ENCODE measurements around the gene KLHDC8B.

The KLHDC8B gene

GRCh38 chr3:49171119-49171774 lies at the start of gene KLHDC8B:
Gene KLHDC8B, plus strand, starts transcription at chr3:49171598. Its CDS starts 1,172 bp downstream, at chr3:49172770.
- intact Hi-C loops (cut with DNase I) = loop anchor here (5.0 kb wide), 1 partner anchor 106 kb away; the partner anchor contains the start of gene C3orf62
- DNase-seq = peak; percentile 52 to 89 (median 79)

- no peak for DNase-seq
- intact Hi-C loops (cut with DNase I) = no loop called here
Measured at GRCh38 chr3:49122022-49122421, 49.4 kb upstream of the KLHDC8B start.

DNA sequence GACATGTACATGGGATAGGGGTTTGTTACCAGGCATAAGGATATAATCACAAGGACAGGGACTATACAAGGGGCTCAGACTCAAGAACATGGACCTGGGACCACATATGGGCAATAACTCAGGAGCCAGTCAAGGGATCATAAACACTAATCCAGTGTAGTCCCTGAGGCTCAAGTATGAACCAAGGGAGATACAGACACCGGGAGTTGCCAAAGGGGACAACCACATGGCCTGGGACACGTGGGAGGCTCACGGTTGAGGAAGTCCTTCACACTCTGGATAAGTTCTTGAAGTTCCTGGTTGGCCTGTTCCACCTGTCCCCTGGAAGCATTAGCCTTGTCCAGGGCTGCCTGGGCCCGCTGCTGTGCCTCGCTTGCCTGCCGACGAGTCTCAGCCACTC lies 48.9 kb upstream of the KLHDC8B start:
- no peak for DNase-seq
- intact Hi-C loops (cut with DNase I) = no loop called here

- peak in 18 of 42 donors; percentile 10 to 65 (median 33) for DNase-seq
- intact Hi-C loops (cut with DNase I) = no loop called here
Measured at GRCh38 chr3:49122886-49123545, 48.4 kb upstream of the KLHDC8B start.

- DNase-seq = no peak
- intact Hi-C loops (cut with DNase I) = no loop called here
Measured at GRCh38 chr3:49123687-49124086, 47.7 kb upstream of the KLHDC8B start.

DNA sequence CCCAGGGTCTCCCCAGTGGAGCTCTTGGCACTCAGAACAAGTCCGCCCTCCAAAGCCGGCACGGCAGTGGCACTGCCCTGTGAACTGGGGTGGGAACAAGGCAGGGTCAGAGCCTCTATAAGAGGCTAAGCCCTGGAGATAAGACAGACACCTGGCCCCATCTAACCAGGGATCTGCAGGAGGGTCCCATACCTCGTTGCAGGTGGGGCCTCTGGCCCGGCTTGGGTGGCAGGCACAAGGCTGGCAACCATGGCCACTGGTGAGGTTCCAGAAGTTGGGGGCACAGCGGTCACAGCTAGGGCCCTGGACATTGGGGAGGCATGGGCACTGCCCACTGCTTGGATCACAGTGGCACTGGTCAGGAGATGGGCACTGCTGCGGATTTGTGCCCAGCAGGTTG lies 47.2 kb upstream of the KLHDC8B start:
- intact Hi-C loops (cut with DNase I) = no loop called here
- DNase-seq = no peak

DNA sequence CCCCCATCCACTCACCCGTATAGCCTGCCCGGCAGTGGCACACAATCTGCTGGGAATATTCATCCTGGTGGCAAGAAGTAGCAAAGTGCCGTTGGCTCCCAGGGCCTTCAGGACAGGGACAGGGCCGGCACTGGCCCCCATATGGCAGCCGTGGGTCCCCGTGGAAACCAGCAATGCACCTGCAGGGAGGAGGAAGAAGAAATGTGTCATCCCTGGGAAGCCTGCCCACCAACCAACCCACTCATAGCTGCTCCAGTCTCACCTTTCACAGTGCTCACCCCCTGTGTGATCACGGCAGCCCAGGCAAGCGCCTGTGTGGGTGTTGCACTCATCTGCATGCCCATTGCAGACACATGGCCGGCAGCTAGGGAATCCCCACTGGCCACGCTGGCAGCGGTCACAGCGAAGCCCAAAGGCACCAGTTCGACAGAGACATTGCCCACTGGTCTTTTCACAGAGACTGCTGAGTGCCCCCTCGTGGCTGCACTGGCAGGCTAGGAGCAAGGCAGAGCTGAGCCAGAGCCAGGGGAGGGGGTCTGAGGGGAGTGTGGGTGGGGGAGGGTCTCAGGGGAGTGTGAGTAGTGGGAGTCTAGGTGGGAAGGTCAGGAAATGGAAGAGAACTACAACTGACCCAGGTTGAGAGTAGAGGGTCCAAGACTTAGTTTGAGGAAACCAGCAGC lies 46.3 kb upstream of the KLHDC8B start:
- intact Hi-C loops (cut with DNase I) = no loop called here
- DNase-seq = peak; percentile 22 to 91 (median 65)

DNA sequence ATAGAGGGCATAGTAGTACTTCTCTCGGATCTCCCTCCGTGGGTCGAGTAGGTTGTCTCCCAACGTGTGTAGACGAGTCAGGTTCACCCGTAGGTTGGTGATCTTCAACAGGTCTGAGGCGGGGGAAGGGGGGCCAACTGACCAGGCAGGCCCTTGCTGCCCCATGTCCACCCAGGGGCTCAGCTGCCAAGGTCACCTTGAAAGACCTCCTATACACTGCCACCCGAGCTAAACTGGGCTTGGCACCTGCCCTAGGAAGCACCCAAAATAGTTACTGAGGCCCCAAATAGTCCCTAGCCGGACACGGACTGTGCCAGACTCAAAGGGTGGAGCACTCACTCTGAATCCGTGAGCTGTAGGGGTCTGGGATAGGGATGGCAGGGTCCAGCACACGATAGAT lies 40.4 kb upstream of the KLHDC8B start:
- no peak for DNase-seq
- intact Hi-C loops (cut with DNase I) = no loop called here

GRCh38 chr3:49131576-49131975 lies 39.8 kb upstream of the KLHDC8B start:
- intact Hi-C loops (cut with DNase I) = no loop called here
- DNase-seq = no peak

DNA sequence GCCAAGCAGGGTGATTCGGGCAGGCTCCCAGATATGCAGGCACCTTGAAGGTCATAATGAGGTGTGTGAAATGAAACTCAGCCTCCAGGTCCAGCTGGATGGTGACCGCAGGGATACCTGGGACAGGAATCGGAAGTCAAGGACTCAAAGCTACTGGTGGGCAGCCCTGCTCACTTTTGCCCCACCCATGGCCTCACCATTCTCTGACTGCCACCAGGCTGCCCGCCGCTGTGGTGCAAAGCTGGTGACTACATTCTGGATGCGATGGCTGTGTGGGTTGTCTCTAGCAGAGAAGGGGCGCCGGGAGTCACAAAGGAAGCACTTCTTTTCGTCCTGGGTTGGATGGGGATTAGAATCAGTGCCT lies 39.3 kb upstream of the KLHDC8B start:
- intact Hi-C loops (cut with DNase I) = no loop called here
- DNase-seq = no peak

DNA sequence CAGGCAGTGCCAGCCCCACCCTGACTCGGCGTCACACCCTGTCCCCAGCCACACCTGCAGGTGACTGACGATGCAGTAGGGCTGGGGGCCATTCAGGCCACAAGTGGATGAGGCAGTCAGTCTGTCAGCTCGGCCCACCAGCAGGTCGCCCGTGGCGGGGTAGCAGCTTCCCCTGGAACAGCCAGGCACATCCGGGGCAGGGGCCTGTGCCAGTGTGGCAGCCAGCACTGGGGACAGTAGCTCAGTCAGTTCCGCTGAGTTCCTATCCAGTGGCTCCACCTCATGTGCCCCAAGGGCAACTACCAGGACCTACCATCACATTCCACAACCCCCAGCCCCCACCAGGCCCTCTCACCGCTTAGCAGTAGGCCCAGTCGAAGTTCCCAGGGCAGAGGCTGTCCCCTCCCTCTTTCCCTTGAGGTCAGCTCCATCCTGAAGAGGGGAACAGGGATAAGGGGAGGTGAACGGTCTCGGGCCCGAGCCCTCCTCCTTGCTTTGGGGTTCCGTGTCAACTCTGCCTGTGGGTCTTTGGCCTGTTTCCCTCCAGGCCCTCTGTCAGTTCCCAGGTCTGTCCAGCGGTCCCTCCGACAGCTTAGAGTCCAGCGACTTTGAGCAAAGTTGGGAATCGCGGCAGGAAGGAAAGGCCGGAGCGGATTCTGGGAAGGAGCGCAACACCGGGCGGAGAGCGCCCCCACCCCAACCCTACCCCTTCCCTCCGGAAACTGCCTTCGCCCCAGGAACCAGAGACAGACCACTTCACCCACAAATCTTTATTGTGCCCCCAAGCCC lies 38.8 kb upstream of the KLHDC8B start, which contains the start of gene LAMB2:
Gene LAMB2, minus strand, starts transcription at position 614 of the 789 bp plus-strand sequence. Its CDS starts 183 bp downstream, at position 431.
- intact Hi-C loops (cut with DNase I) = no loop called here
- peak; percentile 28 to 88 (median 71) for DNase-seq

DNA sequence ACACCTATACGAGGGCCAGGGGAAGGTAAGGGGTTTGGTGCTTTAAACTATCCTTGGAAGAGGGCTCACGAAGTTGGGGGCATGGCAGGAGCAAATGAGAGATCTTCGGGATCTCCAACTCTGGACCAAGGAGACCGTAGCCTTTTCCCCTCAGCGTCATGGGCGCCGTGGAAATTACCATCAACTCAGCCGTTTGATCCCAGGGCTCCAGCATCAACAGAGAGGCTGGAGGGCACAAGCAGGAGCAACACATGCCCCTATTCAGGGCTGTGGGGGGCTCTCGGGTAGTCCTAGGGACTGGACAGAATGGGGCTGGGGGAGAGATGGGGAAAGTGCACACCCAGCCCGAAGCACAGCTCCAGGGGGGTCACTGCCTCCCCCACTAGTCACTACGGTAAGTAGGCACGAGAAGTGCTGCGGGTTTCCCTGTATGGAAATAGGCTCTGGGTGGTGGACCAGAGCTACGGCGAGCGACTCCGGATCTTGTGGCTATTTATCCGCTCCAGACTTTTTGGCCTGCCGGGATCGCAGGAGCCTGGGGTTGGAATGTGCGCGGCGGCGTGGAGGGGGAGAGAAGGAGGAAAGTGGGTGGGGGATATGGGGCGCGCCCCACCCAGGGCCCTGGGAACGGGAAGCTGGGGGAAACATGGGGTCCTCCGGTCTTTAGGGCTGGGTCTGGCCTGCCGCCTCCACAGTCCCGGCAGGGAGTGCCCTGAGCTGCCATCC lies 38.0 kb upstream of the KLHDC8B start:
- DNase-seq = peak; percentile 64 to 92 (median 82)
- intact Hi-C loops (cut with DNase I) = no loop called here

DNA sequence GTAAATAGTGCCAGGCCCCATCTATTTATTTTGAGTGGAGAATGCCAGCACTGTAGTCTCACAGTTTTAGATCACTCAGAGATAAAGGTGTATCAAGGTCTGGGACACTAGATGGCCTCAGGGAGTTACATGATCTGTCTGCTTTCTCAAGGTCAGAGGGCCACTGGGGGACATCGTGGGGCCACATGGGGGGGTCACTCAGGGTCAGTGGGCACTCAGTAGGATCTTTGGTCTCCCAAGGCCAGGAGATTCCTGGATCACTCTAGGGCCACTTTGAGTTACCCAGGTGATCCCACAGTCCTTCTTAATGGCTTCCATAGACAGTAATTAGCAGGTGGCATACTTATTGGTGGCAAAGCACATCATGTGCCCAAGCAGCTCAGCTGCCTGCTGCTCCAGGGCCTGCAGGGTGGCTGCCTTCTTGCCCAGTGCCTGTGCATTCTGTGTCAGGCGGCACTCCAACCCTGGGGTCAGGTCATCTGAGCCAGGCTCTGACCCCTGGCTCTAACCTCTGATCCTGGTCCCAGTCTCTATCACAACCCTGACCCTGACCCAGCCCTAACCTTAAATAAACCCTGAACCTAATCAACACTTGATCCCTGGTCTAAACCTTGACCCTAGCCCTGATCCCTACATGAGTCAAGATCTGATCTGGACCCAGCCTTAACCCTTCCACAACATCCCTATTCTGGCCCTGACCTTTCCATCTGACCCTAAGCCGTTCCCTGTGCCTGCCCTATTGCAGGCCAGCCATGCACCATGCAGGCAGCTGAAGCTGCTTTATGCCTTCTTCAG lies 36.7 kb upstream of the KLHDC8B start:
- intact Hi-C loops (cut with DNase I) = no loop called here
- no peak for DNase-seq

- no peak for DNase-seq
- intact Hi-C loops (cut with DNase I) = no loop called here
Measured at GRCh38 chr3:49135499-49135898, 35.9 kb upstream of the KLHDC8B start.

DNA sequence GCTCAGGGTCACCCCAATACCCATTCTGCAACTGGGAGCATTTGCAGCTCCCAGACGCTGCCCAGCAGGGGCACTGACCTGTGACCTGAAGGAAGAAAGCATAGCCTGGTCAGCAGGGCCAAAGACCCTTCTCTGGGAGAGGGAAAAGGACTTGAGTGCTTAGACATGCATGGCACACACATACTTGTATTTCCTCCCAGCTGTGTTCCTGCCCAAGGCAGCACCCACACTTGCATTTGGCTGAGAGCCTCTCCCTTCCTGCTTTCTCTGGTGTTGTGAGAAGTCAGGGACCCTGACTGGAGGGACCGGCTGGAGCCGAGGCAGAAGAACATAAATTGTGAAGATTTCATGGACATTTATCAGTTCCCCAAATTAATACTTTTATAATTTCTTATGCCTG lies 31.3 kb upstream of the KLHDC8B start:
- DNase-seq = no peak
- intact Hi-C loops (cut with DNase I) = no loop called here

GRCh38 chr3:49148159-49148558 lies 23.2 kb upstream of the KLHDC8B start:
- intact Hi-C loops (cut with DNase I) = no loop called here
- DNase-seq = no peak

GRCh38 chr3:49151610-49152009 lies 19.8 kb upstream of the KLHDC8B start:
- no peak for DNase-seq
- intact Hi-C loops (cut with DNase I) = no loop called here

- DNase-seq = no peak
- intact Hi-C loops (cut with DNase I) = no loop called here
Measured at GRCh38 chr3:49153349-49153912, 18.0 kb upstream of the KLHDC8B start.
